GM21367 (cell line): Measurements from ENCODE around the gene CHTOP.
"Not testable (repeated sequence)": the region's sequence is repeated elsewhere in the genome, so short reads cannot be mapped to it uniquely, and the experiment has no call there.

Source experiments
- ATAC-seq: cut with Tn5 transposase; IDR thresholded peaks from one replicate; pipeline ENCODE4 v1.9.1; 2021; ENCODE audit not compliant: unreplicated experiment

The CHTOP gene

GRCh38 chr1:153633754-153634665, at the start of gene CHTOP:
Gene CHTOP (plus strand): TSS chr1:153634066. CDS start chr1:153636589, 2,523 bp downstream.
- peak; percentile 76 for ATAC-seq

- no peak for ATAC-seq
Measured at GRCh38 chr1:153585006-153585405, 48.9 kb upstream of the CHTOP start.

GRCh38 chr1:153586347-153586746, 47.5 kb upstream of the CHTOP start:
- ATAC-seq, result no peak

- no peak for ATAC-seq
Measured at GRCh38 chr1:153587314-153587713, 46.6 kb upstream of the CHTOP start.

GRCh38 chr1:153588033-153588432, 45.8 kb upstream of the CHTOP start:
- ATAC-seq, result not testable (repeated sequence)

- no peak for ATAC-seq
Measured at GRCh38 chr1:153588482-153588881, 45.4 kb upstream of the CHTOP start.

GRCh38 chr1:153592748-153593147, 41.1 kb upstream of the CHTOP start:
- no peak for ATAC-seq

GRCh38 chr1:153597206-153597605, 36.7 kb upstream of the CHTOP start:
- no peak for ATAC-seq

- peak; percentile 95 for ATAC-seq
Measured at GRCh38 chr1:153598309-153599172, 35.3 kb upstream of the CHTOP start.

- ATAC-seq, result no peak
Measured at GRCh38 chr1:153599847-153600246, 34.0 kb upstream of the CHTOP start.

GRCh38 chr1:153602749-153603148, 31.1 kb upstream of the CHTOP start:
- ATAC-seq, result no peak

GRCh38 chr1:153606194-153606593, 27.7 kb upstream of the CHTOP start:
- ATAC-seq, result no peak

GRCh38 chr1:153607381-153607780, 26.5 kb upstream of the CHTOP start:
- ATAC-seq, result no peak

GRCh38 chr1:153608089-153608682, 25.7 kb upstream of the CHTOP start:
- ATAC-seq, result no peak

GRCh38 chr1:153608742-153609584, 24.9 kb upstream of the CHTOP start:
- ATAC-seq, result no peak

- no peak for ATAC-seq
Measured at GRCh38 chr1:153609585-153609907, 24.3 kb upstream of the CHTOP start.

GRCh38 chr1:153610334-153610733, 23.5 kb upstream of the CHTOP start:
- no peak for ATAC-seq

GRCh38 chr1:153610811-153611301, 23.0 kb upstream of the CHTOP start:
- ATAC-seq, result no peak

- ATAC-seq, result no peak
Measured at GRCh38 chr1:153611356-153611755, 22.5 kb upstream of the CHTOP start.

- no peak for ATAC-seq
Measured at GRCh38 chr1:153612111-153612754, 21.6 kb upstream of the CHTOP start.
